A549 (cell line): ENCODE data around the gene ANHX.

Experiments used
- BCL3 ChIP-seq: fragments of >200 bp; sonication (Bioruptor Twin); formaldehyde crosslinking; IDR thresholded peaks from 3 replicates; pipeline ENCODE4 v1.6.1; 2016
- CTCF ChIP-seq: fragments of >200 bp; sonication (Bioruptor Twin); formaldehyde crosslinking; IDR thresholded peaks from 3 replicates; pipeline ENCODE4 v1.5.1; 2016
- FOSL2 ChIP-seq, 2 experiments: fragments of 450-650 bp in 1 of 2; fragments of >200 bp in 1 of 2; sonication (Bioruptor Twin) in 1 of 2; formaldehyde crosslinking; IDR thresholded peaks; 2 replicates each; pipeline versions ENCODE4 v1.5.0 to v1.6.1; 2016 to 2020; ENCODE audit warnings: mild to moderate bottlenecking in 1 of 2, moderate library complexity in 1 of 2
- KDM1A ChIP-seq: fragments of 200-600 bp; sonication (generic); IDR thresholded peaks from 2 replicates; pipeline ENCODE4 v1.6.1; 2016; ENCODE audit warnings: low read depth, mild to moderate bottlenecking
- PHF8 ChIP-seq: fragments of 200-600 bp; sonication (generic); IDR thresholded peaks from 2 replicates; pipeline ENCODE4 v1.6.1; 2016; ENCODE audit warnings: low read depth, mild to moderate bottlenecking, antibody characterized with exemption, moderate library complexity, borderline replicate concordance
- REST ChIP-seq: fragments of 200-600 bp; sonication (generic); IDR thresholded peaks from 2 replicates; pipeline ENCODE4 v1.6.1; 2016; ENCODE audit warnings: antibody characterized with exemption, mild to moderate bottlenecking, moderate library complexity
- USF2 ChIP-seq: fragments of 450-650 bp; IDR thresholded peaks from 2 replicates; pipeline ENCODE4 v1.6.1; 2014; ENCODE audit warnings: antibody characterized with exemption

GRCh38 chr12:133202493-133203343 lies 33.0 kb downstream of the ANHX start:
- no peak for TF ChIP-seq REST
- no peak for TF ChIP-seq PHF8
- no peak for TF ChIP-seq FOSL2 (IDR thresholded peaks at IDR 0.05)
- no peak for TF ChIP-seq FOSL2 (CRISPR knock-in tag; IDR thresholded peaks at IDR 0.05)
- TF ChIP-seq CTCF, result no peak
- no peak for TF ChIP-seq USF2
- no peak for TF ChIP-seq BCL3
- TF ChIP-seq KDM1A, result no peak
